ENCODE results near the gene ARHGAP6. TPM values are rescaled to one million over a fixed set of nuclear protein-coding genes. Genes with fewer than 3 reads are reported as not detected.

Gene ARHGAP6
- total and polyA plus RNA-seq, 9 of the 15 experiments (the other 6 are each of a cell fraction or from before 2014, with no cell fraction given) = 12.5 to 63.6 (median 41.8) TPM

- CTCF ChIA-PET (ENCODE audit: low intra/inter-chr PET ratio) = no interaction called here
- Histone ChIP-seq H3K9me3 (replicated peaks; ENCODE audit: control insufficient read depth, insufficient read depth, low read depth, low read length) (no peaks in the 10 kb centered on the region), H3K9ac (ENCODE audit: insufficient read depth in 1 of 2, low read depth in 2 of 2, low read length in 2 of 2) (no peak overlapping the region), H2AFZ (ENCODE audit: low read depth, low read length) (peak overlapping the region; percentile 49; the same call in 1 of the 2 replicates), H3K9me1 (ENCODE audit: control insufficient read depth, insufficient read depth, low read length) (no peaks in the 10 kb centered on the region), H3K27ac (ENCODE audit: extremely low read depth, low read depth, low read length) (no peak overlapping the region), H3K4me3 (no peak overlapping the region), H4K20me1 (replicated peaks; ENCODE audit: control insufficient read depth, insufficient read depth, low read length) (no peaks in the 10 kb centered on the region), H3K4me1 (replicated peaks in 1 of 2; ENCODE audit: control insufficient read depth in 2 of 2, insufficient read depth in 2 of 2, low read length in 2 of 2) (0 out of 5 replicates have a peak, but pooled peaks cover 0 to 5% of the 10 kb centered on the region in 2 experiments), H3K4me2 (ENCODE audit: insufficient read depth, low read length) (no peak overlapping the region), H3K79me2 (ENCODE audit: control insufficient read depth, insufficient read depth, low read length) (no peaks in the 10 kb centered on the region), H3K27me3 (ENCODE audit: control insufficient read depth in 2 of 2, insufficient read depth in 2 of 2, low read length in 2 of 2) (no peaks in the 10 kb centered on the region), H3K36me3 (ENCODE audit: control insufficient read depth, insufficient read depth, low read length) (no peaks in the 10 kb centered on the region)
- no peak for DNase-seq (ENCODE audit: extremely low read depth in 1 of 4, low spot score in 3 of 4)
- POLR2A ChIA-PET = interaction anchor here (0.8 kb wide), 1 partner anchor 16 kb away, joined by 3 read pairs; no protein-coding TSS in a partner anchor
- intact Hi-C loops (cut with micrococcal nuclease) (no loop called here), in situ Hi-C loops (cut with MboI) (no loop called here)
- TF ChIP-seq XRCC3 (IDR thresholded peaks at IDR 0.05) (no peak), ZNF696 (CRISPR knock-in tag; conservative IDR thresholded peaks at IDR 0.05) (no peak), MYBL2 (IDR thresholded peaks at IDR 0.05; ENCODE audit: low read depth) (no peak), MYBL2 (CRISPR knock-in tag; IDR thresholded peaks at IDR 0.05; ENCODE audit: borderline replicate concordance) (no peak), RFX7 (CRISPR knock-in tag; IDR thresholded peaks at IDR 0.05) (no peak), MED1 (CRISPR knock-in tag; IDR thresholded peaks at IDR 0.05; ENCODE audit: borderline replicate concordance) (no peak), ZBTB12 (CRISPR knock-in tag; IDR thresholded peaks at IDR 0.05) (no peak), ZNF12 (CRISPR knock-in tag; IDR thresholded peaks at IDR 0.05) (no peak), CBFA2T2 (conservative IDR thresholded peaks at IDR 0.05) (no peak), KAT7 (CRISPR knock-in tag; IDR thresholded peaks at IDR 0.05; ENCODE audit: borderline replicate concordance) (no peak), KAT2B (IDR thresholded peaks at IDR 0.05; ENCODE audit: low read depth, low read length) (no peak), MEIS2 (IDR thresholded peaks at IDR 0.05; ENCODE audit: partially characterized antibody) (no peak), RBM22 (IDR thresholded peaks at IDR 0.05; ENCODE audit: low read depth, low read length, poor library complexity, severe bottlenecking) (no peak)
- TF ChIP-seq, protein P1, sequence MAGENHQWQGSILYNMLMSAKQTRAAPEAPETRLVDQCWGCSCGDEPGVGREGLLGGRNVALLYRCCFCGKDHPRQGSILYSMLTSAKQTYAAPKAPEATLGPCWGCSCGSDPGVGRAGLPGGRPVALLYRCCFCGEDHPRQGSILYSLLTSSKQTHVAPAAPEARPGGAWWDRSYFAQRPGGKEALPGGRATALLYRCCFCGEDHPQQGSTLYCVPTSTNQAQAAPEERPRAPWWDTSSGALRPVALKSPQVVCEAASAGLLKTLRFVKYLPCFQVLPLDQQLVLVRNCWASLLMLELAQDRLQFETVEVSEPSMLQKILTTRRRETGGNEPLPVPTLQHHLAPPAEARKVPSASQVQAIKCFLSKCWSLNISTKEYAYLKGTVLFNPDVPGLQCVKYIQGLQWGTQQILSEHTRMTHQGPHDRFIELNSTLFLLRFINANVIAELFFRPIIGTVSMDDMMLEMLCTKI (IDR thresholded peaks at IDR 0.05; ENCODE audit: partially characterized antibody) = no peak
- 47% methylated on average over 3 of the region's 3 CpGs for WGBS (ENCODE audit: insufficient coverage, low coverage, missing lambda C conversion rate)
- BruUV-seq (replicated peaks) = no TSS peak
- ATAC-seq = no peak
- FAIRE-seq = no peak
Measured at GRCh38 chrX:11509786-11510185, 155.9 kb downstream of the ARHGAP6 start.
